Mesenteric fat pad (tissue), 1 donor: ENCODE results near the gene C1D. TPM values are rescaled to one million over a fixed set of nuclear protein-coding genes. Genes with fewer than 3 reads are reported as not detected.
"Not testable (repeated sequence)": the region's sequence is repeated elsewhere in the genome, so short reads cannot be mapped to it uniquely, and the experiment has no call there.

Source experiments
- DNase-seq: peaks from one replicate; pipeline ENCODE4 v3.0.0-alpha.2; 2020; ENCODE audit warnings: low spot score
- long read RNA-seq: library from polyadenylated mRNA; unstranded; transcript quantifications from one replicate; pipeline ENCODE4 v2.0.0, GENCODE V29; 2020
- total RNA-seq: library from RNA; stranded (reverse); fragmentation: NEBNext Ultra II Directional; extraction: Animal tissue kit (Norgen Biotek cat#: 25700); gene quantifications from one replicate; pipeline ENCODE4 v1.2.1, GENCODE V29; 2021
- donor health status: DM: yes; HTN: yes; CAD: no.

The C1D gene, protein sequence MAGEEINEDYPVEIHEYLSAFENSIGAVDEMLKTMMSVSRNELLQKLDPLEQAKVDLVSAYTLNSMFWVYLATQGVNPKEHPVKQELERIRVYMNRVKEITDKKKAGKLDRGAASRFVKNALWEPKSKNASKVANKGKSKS
- total RNA-seq = 17.5 TPM
- long read RNA-seq, transcript C1D-204 (5 exons, 736 nt) = major isoform, 6 of 12 reads
- long read RNA-seq, partial matches to known transcripts = 0 of 12 reads
- long read RNA-seq, other reads (novel, unspliced or antisense) = 2 of 12 reads

DNA sequence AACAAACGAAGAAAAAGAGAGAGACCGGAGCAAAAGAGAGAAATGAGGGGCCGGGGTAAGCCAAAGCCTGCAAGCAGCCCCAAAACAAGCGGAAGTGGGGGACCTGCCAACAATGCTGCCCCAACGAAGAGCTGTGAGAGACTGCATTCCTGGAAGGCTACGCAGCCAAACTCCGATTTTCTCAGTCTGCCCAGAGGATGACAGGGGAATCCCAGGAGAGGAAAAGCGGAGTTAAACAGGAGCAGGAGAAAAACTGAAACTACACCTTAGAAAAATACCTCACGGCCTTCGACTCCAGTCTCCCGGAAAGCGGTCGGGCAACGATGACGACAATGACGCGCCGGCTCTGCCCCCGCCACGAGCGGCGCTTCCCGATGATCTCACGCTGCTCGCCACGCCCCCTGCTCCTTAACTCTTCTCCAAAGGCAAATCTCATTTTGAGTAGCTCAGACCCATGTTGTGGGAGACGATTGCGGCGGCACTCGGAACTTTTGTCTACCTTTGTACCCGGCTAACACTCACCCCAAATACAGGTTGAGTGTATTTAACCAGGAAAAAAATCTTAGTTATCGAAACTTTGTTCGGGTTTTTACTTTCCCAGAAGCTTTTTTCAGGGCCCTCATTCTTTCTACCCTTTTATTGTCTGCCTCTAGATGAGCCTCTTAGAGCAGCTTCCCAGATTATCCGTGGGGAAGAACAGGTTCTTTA, at the start of gene C1D:
C1D (minus strand) TSS at position 325 of the 708 bp plus-strand sequence. CDS start 15,694 bp downstream, outside the sequence.
- DNase-seq = peak; percentile 98

DNA sequence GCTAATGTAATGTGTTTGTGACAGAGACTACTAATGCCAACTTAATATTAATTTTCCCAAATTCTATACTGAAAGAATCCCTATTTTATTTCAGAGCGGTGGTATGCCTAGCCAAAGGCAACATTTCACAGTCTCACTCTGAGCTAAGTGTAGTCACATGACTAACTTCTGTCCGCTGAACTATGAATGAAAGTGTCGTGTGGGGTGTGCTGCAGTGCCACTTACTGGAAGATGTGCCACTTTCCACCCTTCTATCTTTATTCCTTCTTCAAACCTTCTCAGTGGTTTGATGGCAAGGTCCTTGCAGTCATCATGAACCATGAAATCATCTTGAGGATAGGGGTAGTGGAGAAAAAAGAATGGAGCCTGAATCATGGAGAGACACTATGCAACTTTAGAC, 47.3 kb upstream of the C1D start:
- DNase-seq = no peak

DNA sequence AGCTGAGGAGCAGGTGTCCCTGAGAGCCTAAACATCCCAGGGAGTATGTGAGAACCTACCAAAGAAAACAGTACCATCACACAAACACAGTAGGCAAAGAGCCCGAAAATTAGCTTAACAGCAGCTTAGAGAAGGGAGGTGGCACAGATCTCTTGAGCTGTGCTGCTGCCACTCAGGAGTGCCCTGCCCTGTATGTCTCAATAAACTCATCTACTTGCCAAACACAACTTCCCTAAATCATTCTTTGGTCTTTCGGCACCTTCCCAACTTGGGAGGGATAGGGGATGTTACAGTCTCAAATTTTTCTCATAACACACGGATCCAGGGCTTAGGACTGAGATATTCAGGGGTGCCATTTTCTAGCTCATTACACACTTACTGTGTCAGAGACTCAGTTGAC, 45.3 kb upstream of the C1D start:
- DNase-seq = no peak

DNA sequence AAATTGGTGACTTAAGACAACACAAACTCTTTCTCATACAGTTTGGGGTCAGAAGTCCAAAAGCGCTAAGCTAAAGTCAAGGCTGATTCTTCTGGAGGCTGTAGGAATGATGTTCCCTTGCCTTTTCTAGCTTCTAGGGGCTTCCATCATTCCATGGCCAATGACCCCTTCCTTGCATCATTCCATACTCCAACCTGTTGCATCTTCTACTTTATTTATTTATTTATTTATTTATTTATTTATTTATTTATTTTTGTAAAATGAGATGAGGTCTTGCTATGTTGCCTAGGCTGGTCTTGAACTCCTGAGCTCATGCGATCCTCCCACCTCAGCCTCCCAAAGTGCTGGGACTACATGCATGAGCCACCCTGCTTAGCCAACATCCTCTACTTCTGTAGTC, 44.7 kb upstream of the C1D start:
- DNase-seq = no peak

DNA sequence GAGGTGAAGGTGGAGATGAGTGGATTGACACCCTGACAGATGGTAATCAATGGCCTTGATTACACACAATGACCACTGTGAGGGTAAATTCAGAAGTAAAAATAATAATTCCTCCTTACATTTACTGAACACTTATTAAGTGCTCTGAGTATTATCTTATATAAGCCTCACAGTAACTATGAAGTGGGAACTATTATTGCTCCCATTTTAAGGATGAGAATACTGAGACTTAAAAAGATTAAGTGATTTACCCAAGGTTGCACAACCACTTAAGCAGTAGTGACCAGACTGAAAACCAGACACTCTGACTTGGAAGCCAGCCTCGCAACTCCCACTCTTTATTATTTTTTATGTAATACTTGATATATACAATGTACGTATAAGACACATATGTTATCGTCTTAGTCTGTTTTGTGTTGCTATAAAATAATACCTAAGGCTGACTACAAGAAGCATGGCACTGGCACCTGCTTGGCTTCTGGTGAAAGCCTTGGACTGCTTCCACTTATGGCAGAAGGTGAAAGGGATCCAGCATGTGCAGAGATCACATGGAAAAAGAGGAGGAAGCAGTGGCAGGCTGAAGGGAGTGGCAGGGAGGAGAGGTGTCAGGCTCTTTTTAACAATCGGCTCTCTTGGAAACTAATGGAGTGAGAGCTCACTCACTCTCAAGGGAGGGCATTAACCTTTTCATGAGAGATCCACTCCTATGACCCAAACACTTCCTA, 41.5 kb upstream of the C1D start:
- DNase-seq = no peak

DNA sequence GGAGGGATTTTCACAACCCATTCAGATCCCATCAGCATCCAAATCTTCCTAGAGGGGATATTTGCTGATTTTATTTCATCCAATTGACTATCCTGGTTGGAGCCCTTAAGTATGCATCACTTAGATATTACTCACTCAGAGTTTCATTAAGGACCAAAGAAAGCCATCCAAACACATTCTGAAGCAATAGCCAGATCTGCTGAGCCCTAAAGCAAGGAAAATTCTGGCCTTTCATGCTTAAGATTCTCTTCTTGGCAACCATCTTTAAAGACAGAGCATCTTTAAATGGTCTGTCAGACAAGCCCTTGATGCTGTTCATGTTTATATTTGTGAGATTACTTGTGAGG, 40.9 kb upstream of the C1D start:
- DNase-seq = no peak

DNA sequence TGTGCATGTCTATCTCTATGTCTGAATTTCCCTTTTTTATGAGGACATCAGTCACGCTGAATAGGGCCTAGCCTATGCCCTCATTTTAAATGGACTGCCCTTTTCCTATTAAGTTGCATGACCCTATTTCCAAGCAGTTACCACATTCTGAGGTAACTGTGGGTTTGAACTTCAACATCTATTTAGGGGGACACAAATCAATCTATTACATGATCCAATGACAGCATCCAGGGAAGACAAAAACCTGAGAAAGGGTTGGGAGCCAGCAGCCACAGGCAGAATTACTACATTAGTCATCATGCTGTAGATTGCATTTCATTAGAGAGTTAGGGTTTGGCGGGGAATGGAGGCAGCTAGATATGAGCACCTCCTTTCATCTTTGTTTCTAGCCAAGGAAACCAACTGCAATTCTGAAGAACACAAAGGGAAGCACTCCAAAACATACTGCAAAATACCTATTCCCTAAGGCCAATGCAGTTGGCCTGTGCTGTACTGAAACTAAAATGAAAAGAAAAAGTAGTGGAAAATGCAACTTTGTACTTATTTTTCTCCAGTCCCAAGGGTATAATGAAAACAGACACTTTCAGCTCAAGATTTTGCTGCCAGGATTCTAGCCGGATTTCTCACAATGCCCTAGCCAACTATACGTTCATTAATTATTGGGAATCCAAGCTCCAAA, 40.4 kb upstream of the C1D start:
- no peak for DNase-seq

DNA sequence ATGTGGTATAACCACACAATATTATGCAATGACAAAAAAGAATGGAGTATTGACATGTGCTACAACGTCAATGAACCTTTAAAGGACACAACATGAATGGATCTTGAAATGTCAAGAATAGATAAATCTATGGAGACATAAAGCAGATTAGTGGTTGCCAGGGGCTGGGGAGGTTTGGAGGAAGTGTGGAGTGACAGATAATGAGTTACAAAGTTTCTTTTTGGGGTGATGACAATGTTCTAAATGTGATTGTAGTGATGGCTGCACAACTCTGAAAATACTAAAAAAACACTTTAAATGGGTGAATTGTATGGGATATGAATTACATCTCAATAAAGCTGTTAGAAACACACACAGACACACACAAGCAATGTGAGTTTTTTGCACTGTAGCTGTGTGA, 37.4 kb upstream of the C1D start:
- no peak for DNase-seq

DNA sequence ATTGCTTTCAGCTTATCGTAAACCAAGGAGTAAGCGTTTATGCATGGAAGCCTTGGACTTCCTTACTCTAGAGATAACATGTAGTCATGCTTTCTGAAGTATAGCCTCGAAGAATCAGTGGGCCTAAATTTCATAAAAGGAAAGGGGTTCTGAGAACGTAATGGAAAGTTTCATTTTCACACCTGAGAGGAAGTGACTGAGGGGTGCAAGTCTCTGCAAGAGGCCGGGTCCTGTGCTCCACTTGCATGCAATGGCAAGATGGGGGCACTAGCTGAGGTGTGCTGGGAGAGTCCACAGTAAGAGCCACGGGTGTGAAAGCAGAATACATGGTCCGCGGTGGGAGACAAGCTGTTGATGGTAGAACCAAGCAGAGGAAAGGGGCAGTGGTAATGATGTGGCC, 36.5 kb upstream of the C1D start:
- DNase-seq = no peak

DNA sequence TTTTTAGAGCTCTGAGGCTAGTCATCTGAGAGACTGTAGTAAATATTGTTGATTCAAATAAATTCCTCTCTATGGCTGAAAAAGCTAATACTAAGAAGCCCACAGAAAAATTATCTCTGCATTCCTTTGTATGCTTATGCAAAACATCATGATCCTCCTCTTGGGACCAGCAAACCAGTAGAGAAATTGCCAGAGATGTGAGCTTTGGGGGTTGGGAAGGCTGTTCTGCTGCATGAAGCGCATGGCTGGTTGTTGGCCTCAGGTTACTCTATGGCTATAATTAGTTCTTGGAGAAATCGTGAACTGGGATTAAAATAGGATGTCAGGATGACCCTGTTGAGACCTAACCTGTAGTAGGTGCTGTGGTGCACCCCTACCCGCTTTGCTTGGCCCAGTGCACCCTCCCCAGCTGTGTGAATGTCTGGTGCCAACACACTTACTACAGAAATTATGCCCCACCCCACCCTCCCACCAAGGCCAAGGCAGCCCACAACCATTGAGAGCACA, 35.5 kb upstream of the C1D start:
- DNase-seq = no peak

DNA sequence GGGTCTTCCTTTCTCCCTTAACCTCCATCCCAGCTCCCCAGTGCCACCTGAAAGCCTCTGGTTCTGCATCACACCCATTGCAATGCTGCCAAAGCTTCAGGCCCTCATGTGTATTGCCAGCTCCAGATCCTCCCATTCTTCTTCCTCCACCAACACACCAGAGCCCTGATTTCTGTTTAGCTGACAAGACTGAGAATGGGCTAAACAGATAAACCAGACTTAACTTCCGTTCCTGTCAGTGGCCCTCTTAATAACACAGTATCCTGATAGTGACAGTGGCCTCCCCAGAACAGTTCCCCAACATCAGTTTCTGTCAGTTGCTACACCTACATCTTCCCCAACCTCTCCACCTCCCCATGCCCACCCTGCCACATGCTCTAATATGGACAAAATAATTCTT, 31.3 kb upstream of the C1D start:
- no peak for DNase-seq

DNA sequence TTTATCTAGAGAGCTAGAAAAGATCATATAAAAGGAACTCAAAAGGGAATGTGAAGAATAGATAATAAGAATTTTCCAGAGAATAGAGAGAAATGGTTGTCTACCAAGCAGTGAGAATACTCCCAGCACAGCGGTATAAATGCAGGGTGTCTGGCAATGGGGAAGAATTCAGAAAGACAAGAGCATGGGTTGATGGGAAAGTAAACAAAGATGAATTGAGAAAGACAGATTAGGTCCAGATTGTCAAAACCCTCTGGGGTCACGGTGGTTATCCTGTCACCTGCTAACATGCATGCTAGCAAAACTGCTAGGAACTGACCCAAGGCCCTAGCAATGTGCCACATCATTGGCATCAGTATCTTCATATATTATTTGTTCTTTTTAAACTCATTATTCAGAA, 30.8 kb upstream of the C1D start:
- DNase-seq = no peak

DNA sequence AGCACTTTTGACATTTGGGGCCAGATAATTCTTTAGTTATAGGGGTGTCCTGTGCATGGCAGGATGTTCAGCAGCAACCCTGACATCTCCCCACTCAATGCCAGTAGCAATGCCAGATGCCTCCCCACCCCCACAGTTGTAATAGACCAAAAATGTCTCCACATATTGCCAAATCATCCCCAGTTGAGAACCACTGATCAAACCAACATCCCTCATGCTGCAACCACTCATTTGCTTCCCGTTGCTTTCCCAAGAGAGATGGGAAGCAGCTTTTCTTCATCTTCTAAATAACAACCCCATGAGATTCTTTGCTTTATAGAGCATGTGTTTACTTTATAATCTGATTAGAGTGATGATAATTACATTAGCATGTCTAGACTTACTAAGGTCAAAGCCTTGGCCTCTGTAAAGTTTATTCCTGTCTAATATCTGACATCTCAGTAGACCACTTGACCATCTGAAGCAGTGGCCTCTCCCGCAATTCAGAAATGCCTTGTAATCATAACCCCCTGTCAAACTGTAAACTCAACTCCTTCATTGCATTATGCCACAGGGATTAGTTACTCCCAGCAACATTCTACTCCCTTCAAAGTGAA, 28.7 kb upstream of the C1D start:
- no peak for DNase-seq

DNA sequence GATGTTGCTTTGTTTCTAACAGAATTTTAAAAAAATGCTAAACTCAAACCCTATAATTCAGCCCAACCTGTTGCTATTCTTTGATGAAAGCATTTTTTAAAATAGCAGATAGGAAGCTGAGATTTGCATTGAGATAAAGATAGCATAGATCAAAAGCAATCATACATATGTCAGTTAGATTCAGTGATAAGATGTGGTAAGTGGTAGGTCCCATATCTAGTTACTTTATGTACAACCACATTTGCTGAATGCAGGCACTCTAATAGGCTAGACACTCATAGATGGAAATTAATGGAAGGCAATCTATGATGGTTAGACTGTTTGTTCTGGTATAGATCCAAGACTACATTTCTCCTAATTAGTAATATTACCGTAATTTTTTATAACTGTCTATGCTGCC, 27.2 kb upstream of the C1D start:
- DNase-seq = no peak

DNA sequence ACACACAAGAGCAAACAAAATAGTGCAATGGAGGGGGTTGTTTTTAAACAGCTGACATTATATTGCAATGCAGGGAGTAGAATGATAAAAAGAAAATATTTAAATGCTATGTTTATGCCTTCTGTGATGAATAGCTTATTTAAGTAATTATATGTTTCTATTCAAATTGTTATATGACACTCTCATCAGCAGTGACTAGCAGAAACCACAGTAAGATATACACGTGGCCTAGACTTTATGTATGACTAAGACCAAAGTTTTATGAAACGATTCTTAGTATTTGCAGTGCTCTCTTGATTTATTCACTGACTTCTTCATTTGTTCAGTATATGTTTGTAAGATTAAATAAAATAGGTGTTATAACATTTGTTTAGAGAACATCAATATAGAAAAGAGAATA, 26.1 kb upstream of the C1D start:
- DNase-seq = no peak

DNA sequence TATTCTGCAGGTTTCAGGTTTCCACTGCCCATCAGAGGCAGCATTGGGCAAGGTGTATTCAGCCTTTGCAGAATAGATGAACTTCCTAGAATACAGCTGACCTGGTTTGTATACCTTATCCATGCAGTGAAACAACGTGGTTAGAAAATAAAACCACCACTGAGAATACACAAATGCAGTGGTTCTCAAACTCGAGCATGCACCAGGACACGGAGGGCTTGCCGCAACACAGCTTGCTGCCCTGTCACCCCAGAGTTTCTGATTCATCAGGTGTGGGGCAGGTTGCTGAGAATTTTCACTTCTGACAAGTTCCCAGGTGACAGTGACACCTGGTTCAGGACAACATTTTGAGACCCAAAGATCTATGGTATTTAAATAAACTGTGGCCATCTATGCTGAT, 23.4 kb upstream of the C1D start:
- DNase-seq = no peak

DNA sequence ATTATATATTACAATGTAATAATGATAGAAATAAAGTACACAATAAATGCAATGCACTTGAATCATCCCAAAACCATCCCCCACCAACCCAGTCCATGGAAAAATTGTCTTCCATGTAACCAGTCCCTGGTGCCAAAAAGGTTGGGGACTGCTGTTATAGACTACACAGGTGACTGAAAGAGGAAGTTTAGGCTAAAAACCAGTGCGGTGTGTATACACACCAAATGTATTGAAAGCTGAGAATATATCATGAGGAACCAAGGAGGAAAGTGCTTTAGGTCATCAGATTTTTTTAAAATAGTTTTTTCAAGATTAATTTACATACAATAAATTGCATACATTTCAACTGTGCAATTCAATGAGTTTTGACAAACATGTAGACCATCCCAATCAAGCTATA, 20.5 kb upstream of the C1D start:
- DNase-seq = no peak

DNA sequence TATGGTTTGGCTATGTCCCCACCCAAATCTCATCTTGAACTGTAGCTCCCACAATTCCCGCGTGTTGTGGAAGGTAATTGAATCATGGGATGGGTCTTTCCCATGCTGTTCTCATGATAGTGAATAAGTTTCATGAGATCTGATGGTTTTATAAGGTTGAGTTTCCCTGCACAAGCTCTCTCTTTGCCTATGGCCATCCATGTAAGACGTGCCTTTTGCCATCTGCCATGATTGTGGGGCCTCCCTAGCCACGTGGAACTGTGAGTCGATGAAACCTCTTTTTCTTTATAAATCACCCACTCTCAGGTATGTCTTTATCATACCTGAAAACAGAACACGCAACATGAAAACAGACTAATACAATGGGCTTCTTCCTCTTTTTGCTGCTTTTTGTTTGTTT, 11.2 kb upstream of the C1D start:
- DNase-seq = no peak

DNA sequence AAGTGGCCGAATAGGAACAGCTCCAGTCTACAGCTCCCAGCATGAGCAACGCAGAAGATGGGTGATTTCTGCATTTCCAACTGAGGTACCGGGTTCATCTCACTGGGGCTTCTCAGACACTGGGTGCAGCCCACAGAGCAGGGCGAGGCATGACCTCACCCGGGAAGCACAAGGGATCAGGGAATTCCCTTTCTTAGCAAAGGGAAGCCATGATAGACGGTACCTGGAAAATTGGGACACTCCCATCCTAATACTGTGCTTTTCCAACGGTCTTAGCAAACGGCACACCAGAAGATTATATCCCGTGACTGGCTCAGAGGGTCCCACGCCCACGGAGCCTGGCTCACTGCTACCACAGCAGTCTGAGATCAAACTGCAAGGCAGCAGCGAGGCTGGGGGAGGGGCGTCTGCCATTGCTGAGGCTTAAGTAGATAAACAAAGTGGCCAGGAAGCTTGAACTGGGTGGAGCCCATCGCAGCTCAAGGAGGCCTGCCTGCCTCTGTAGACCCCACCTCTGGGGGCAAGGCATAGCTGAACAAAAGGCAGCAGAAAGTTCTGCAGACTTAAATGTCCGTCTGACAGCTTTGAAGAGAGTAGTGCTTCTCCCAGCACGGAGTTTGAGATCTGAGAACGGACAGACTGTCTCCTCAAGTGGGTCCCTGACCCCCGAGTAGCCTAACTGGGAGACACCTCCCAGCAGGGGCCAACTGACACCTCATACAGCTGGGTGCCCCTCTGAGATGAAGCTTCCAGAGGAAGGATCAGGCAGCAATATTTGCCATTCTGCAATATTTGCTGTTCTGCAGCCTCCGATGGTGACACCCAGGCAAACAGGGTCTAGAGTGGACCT, 1.2 kb upstream of the C1D start:
- DNase-seq = not testable (repeated sequence)

DNA sequence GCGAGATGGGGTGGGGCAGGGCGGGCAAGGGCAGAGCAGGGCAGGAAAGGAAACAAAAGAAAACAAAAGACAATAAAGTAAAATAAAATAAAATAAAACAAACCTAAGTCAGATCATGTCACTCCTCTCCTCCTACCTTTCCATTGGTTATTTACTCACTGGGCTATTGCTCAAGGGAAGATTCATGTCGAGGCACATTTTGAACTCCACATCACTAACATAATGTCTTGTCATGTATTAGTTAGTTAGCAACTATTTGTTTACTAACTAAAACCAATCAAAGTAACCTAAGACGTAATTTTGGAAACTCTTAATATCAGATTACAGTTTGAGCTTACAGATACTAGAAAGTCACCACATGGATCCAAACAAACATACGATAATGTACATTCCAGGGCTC, 2.2 kb downstream of the C1D start:
- DNase-seq = no peak
